HCT116 (cell line): ENCODE measurements around the gene FGF14. TPM values are rescaled to one million over a fixed set of nuclear protein-coding genes. Genes with fewer than 3 reads are reported as not detected.

ENCODE experiments used
- ATAC-seq: fragments of 200-7000 bp; cut with Tn5 transposase; 2 replicates; pipeline ENCODE4 v1.9.1; 2020; ENCODE audit warnings: mild to moderate bottlenecking, moderate library complexity
- BruUV-seq: library from RNA; stranded (reverse); fragments of 400-500 nt; replicated peaks from 2 replicates; lab custom pipeline; 2021; lab: Mats Ljungman, UMichigan
- CTCF ChIA-PET: fragments of 300-600 bp; sonication (Branson Sonifier 250); formaldehyde crosslinking; loops from one replicate; lab custom pipeline; 2021; ENCODE audit warnings: antibody characterized with exemption; lab: Charles Lee
- POLR2A ChIA-PET: fragments of 300-600, 350-600 bp; sonication (Branson Sonifier 250); formaldehyde crosslinking; loops from one replicate; lab custom pipeline; 2021; ENCODE audit warnings: antibody characterized with exemption; lab: Charles Lee
- RAD21 ChIA-PET, 2 experiments: fragments of 300-600 bp; sonication (Branson Sonifier 250); formaldehyde crosslinking; loops; one replicate each; lab custom pipeline; 2023; ENCODE audit warnings: low total read pairs in 2 of 2; ENCODE audit not compliant: uncharacterized antibody in 2 of 2, unreplicated experiment in 2 of 2, low non-redundant PET in 1 of 2; lab: Charles Lee
- DNase-seq: peaks from one replicate; pipeline ENCODE4 v3.0.0-alpha.2; 2010; ENCODE audit warnings: low read depth, low spot score
- H2AFZ ChIP-seq: fragments of 200-600 bp; shearing (Covaris generic), sonication (generic); 2 replicates; pipeline ENCODE4 v1.6.1; 2017; ENCODE audit warnings: low read depth, mixed run types, mixed read lengths, antibody characterized with exemption, low read length; ENCODE audit not compliant: poor library complexity, severe bottlenecking
- H3K27ac ChIP-seq: 2 replicates; pipeline ENCODE4 v1.5.1; 2012; ENCODE audit warnings: low read depth, low read length
- H3K27me3 ChIP-seq: fragments of 200-600 bp; sonication (generic); 2 replicates; pipeline ENCODE4 v1.6.1; 2016; ENCODE audit warnings: mixed run types, low read length, mixed read lengths; ENCODE audit not compliant: insufficient read depth
- H3K36me3 ChIP-seq, 2 experiments: fragments of 200-500 bp in 1 of 2; fragments of 200-600 bp in 1 of 2; sonication (Bioruptor generic) in 1 of 2; sonication (generic) in 1 of 2; 2 replicates each; pipeline versions ENCODE4 v1.5.1 to v1.6.1; 2014 to 2016; ENCODE audit warnings: low read length in 2 of 2, inconsistent platforms in 1 of 2, mixed read lengths in 1 of 2, mixed run types in 1 of 2; ENCODE audit not compliant: insufficient read depth in 2 of 2, control insufficient read depth in 1 of 2
- H3K4me1 ChIP-seq, 2 experiments: fragments of 200-600 bp in 1 of 2; sonication (generic) in 1 of 2; 2 replicates each; pipeline versions ENCODE4 v1.5.1 to v1.6.1; 2012 to 2017; ENCODE audit warnings: low read length in 2 of 2, inconsistent platforms in 1 of 2, mild to moderate bottlenecking in 1 of 2, mixed read lengths in 1 of 2, mixed run types in 1 of 2, moderate library complexity in 1 of 2; ENCODE audit not compliant: insufficient read depth in 2 of 2, control insufficient read depth in 1 of 2
- H3K4me2 ChIP-seq: fragments of 200-600 bp; sonication (generic); 2 replicates; pipeline ENCODE4 v1.6.1; 2017; ENCODE audit warnings: mixed run types, low read length, mixed read lengths
- H3K4me3 ChIP-seq, 2 experiments: fragments of 200-600 bp in 1 of 2; sonication (generic) in 1 of 2; replicated peaks in 1 of 2; 2 replicates each; pipeline ENCODE4 v1.5.1; 2011 to 2016; ENCODE audit warnings: low read length in 2 of 2, control low read depth in 1 of 2, low read depth in 1 of 2, mild to moderate bottlenecking in 1 of 2, mixed read lengths in 1 of 2, mixed run types in 1 of 2
- H3K79me2 ChIP-seq: fragments of 200-600 bp; sonication (generic); 2 replicates; pipeline ENCODE4 v1.6.1; 2017; ENCODE audit warnings: mild to moderate bottlenecking, mixed run types, low read length, moderate library complexity, mixed read lengths; ENCODE audit not compliant: insufficient read depth
- H3K9ac ChIP-seq: fragments of 200-600 bp; sonication (generic); 2 replicates; pipeline ENCODE4 v1.6.1; 2016; ENCODE audit warnings: low read length, mixed read lengths
- H3K9me2 ChIP-seq: fragments of 200-600 bp; sonication (generic), shearing (Covaris generic); 2 replicates; pipeline ENCODE4 v1.6.1; 2017; ENCODE audit warnings: mixed run types, mild to moderate bottlenecking, moderate library complexity; ENCODE audit not compliant: insufficient read depth
- H3K9me3 ChIP-seq, 2 experiments: fragments of 200-500 bp in 1 of 2; fragments of 200-600 bp in 1 of 2; sonication (Bioruptor generic) in 1 of 2; sonication (generic) in 1 of 2; 2 replicates each; pipeline ENCODE4 v1.6.1; 2014 to 2017; ENCODE audit warnings: low read length in 2 of 2, mixed read lengths in 2 of 2, inconsistent platforms in 1 of 2, low read depth in 1 of 2, mild to moderate bottlenecking in 1 of 2, mixed run types in 1 of 2, moderate library complexity in 1 of 2; ENCODE audit not compliant: control insufficient read depth in 1 of 2, insufficient read depth in 1 of 2
- H4K20me1 ChIP-seq: fragments of 200-600 bp; sonication (generic), shearing (Covaris generic); 2 replicates; pipeline ENCODE4 v1.6.1; 2017; ENCODE audit warnings: mixed run types, mild to moderate bottlenecking, moderate library complexity; ENCODE audit not compliant: insufficient read depth
- CEBPB ChIP-seq: IDR thresholded peaks from 2 replicates; pipeline ENCODE4 v1.6.1; 2012; ENCODE audit warnings: low read depth
- CTCF ChIP-seq, 3 experiments: fragments of 200-600 bp in 1 of 3; sonication (generic) in 1 of 3; IDR thresholded peaks in 2 of 3; conservative IDR thresholded peaks in 1 of 3; 2 replicates each; pipeline ENCODE4 v1.5.1; 2012 to 2017; ENCODE audit warnings: low read depth in 2 of 3, low read length in 2 of 3, antibody characterized with exemption in 1 of 3, borderline replicate concordance in 1 of 3, control low read depth in 1 of 3, mild to moderate bottlenecking in 1 of 3, mixed read lengths in 1 of 3, mixed run types in 1 of 3, moderate library complexity in 1 of 3; ENCODE audit not compliant: insufficient read depth in 1 of 3
- EZH2 ChIP-seq: fragments of 200-600 bp; sonication (generic); IDR thresholded peaks from 2 replicates; pipeline ENCODE4 v1.6.1; 2017; ENCODE audit warnings: antibody characterized with exemption, mixed run types
- EZH2phosphoT487 ChIP-seq: fragments of 200-600 bp; IDR thresholded peaks from 2 replicates; pipeline ENCODE4 v1.6.1; 2018; ENCODE audit warnings: antibody characterized with exemption, borderline replicate concordance
- MAX ChIP-seq: IDR thresholded peaks from 2 replicates; pipeline ENCODE4 v1.6.1; 2012
- POLR2A ChIP-seq: IDR thresholded peaks from 2 replicates; pipeline ENCODE4 v1.7.0; 2011; ENCODE audit warnings: borderline replicate concordance; ENCODE audit not compliant: insufficient read depth, insufficient read length; ENCODE audit errors: extremely low read depth
- REST ChIP-seq: IDR thresholded peaks from 2 replicates; pipeline ENCODE4 v1.6.1; 2012; ENCODE audit warnings: low read depth
- SIN3A ChIP-seq: IDR thresholded peaks from 2 replicates; pipeline ENCODE4 v1.6.1; 2012; ENCODE audit warnings: low read depth
- SRF ChIP-seq: IDR thresholded peaks from 2 replicates; pipeline ENCODE4 v1.6.1; 2012; ENCODE audit warnings: low read depth
- ZFX ChIP-seq: fragments of 450-650 bp; IDR thresholded peaks from 2 replicates; pipeline ENCODE4 v1.6.1; 2017
- ZNF274 ChIP-seq: fragments of 200-500 bp; sonication (Bioruptor generic); IDR thresholded peaks from 2 replicates; pipeline ENCODE4 v1.6.1; 2014; ENCODE audit warnings: mild to moderate bottlenecking, low read depth, low read length, inconsistent platforms
- intact Hi-C: fragments of 100-400 bp; cut with micrococcal nuclease; formaldehyde crosslinking; loops from 2 replicates; pipeline ENCODE4 v1.10.0; 2022
- total RNA-seq: library from RNA; stranded (reverse); gene quantifications from one replicate; pipeline ENCODE4 v1.2.1, GENCODE V29; 2021; ENCODE audit not compliant: unreplicated experiment

FGF14 gene
- total RNA-seq, 1 experiment from 2014 or later: not detected

- RAD21 ChIA-PET: no interaction called here
- ATAC-seq: no peak
- no peaks in the 10 kb centered on the region for H3K9me2 ChIP-seq
- no peaks in the 10 kb centered on the region for H4K20me1 ChIP-seq
- intact Hi-C loops: no loop called here
- no peak overlapping the region for H3K4me3 ChIP-seq
- no peaks in the 10 kb centered on the region for H3K4me1 ChIP-seq
- H3K4me2 ChIP-seq: no peak overlapping the region
- no peak overlapping the region for H3K27ac ChIP-seq
- no TSS peak for BruUV-seq
- CTCF ChIA-PET: no interaction called here
- DNase-seq: no peak
- no peaks in the 10 kb centered on the region for H3K36me3 ChIP-seq
- H3K27me3 ChIP-seq: no peaks in the 10 kb centered on the region
- TF ChIP-seq EZH2 (no peak), REST (no peak), CTCF (IDR thresholded peaks at IDR 0.05 in 2 of 3, conservative IDR thresholded peaks at IDR 0.05 in 1 of 3; ENCODE audit: borderline replicate concordance in 1 of 3, insufficient read depth in 1 of 3, low read depth in 2 of 3, low read length in 2 of 3) (no peak), MAX (no peak), SIN3A (no peak), SRF (no peak), EZH2phosphoT487 (no peak), ZNF274 (no peak), ZFX (no peak), CEBPB (no peak), POLR2A (no peak)
- TF ChIP-seq, all 23 proteins: peak for 0
- no peak overlapping the region for H3K9ac ChIP-seq
- H3K9me3 ChIP-seq: peaks cover 0 to 5% of the 10 kb centered on the region in 2 experiments; a peak in 1 of 4 replicates
- POLR2A ChIA-PET: no interaction called here
- no peaks in the 10 kb centered on the region for H3K79me2 ChIP-seq
- H2AFZ ChIP-seq: no peak overlapping the region
These were observed 606.8 kb downstream of the FGF14 start for GRCh38 chr13:101795025-101795424.
